Stimulated activated CD4-positive, alpha-beta T cell treated with anti-CD3 and anti-CD28 coated beads, Interleukin-15, amount 100 ng/mL, for 48 hours (primary cell): Measurements from ENCODE around the gene DIS3L2.
A peak's percentile ranks its signal among the peaks of the same experiment; 100 is the strongest.
"Not testable (repeated sequence)": the region's sequence is repeated elsewhere in the genome, so short reads cannot be mapped to it uniquely, and the experiment has no call there.

ENCODE experiments used
- DNase-seq, 2 donors: peaks; one replicate each; pipeline ENCODE4 v3.0.0-alpha.2; 2020; ENCODE audit warnings: low read depth in 2 of 2

DIS3L2 gene

GRCh38 chr2:232115728-232116361, 154.3 kb downstream of the DIS3L2 start:
- not testable (repeated sequence) for DNase-seq

GRCh38 chr2:232116852-232117251, 155.3 kb downstream of the DIS3L2 start:
- no peak for DNase-seq

- no peak for DNase-seq
Measured at GRCh38 chr2:232117413-232117812, 155.9 kb downstream of the DIS3L2 start.

GRCh38 chr2:232120911-232121310, 159.4 kb downstream of the DIS3L2 start:
- no peak for DNase-seq

GRCh38 chr2:232124309-232124708, 162.8 kb downstream of the DIS3L2 start:
- no peak for DNase-seq

- no peak for DNase-seq
Measured at GRCh38 chr2:232126301-232127099, 165.0 kb downstream of the DIS3L2 start.

- DNase-seq, result no peak
Measured at GRCh38 chr2:232129483-232129882, 168.0 kb downstream of the DIS3L2 start.

GRCh38 chr2:232132181-232132580, 170.7 kb downstream of the DIS3L2 start:
- DNase-seq, result no peak

- no peak for DNase-seq
Measured at GRCh38 chr2:232133078-232133477, 171.6 kb downstream of the DIS3L2 start.

- DNase-seq, result no peak
Measured at GRCh38 chr2:232134939-232135338, 173.4 kb downstream of the DIS3L2 start.

GRCh38 chr2:232137356-232138147, 176.0 kb downstream of the DIS3L2 start:
- DNase-seq, result no peak

- DNase-seq, result no peak
Measured at GRCh38 chr2:232138441-232138840, 176.9 kb downstream of the DIS3L2 start.

GRCh38 chr2:232139171-232139594, 177.7 kb downstream of the DIS3L2 start:
- DNase-seq, result no peak

- DNase-seq, result no peak
Measured at GRCh38 chr2:232139786-232140562, 178.5 kb downstream of the DIS3L2 start.

GRCh38 chr2:232141591-232141990, 180.1 kb downstream of the DIS3L2 start:
- DNase-seq, result no peak

GRCh38 chr2:232142049-232142448, 180.5 kb downstream of the DIS3L2 start:
- DNase-seq, result peak in 1 of 2 donors; percentile 17

GRCh38 chr2:232142502-232142901, 181.0 kb downstream of the DIS3L2 start:
- DNase-seq, result no peak

- DNase-seq, result no peak
Measured at GRCh38 chr2:232146294-232146693, 184.8 kb downstream of the DIS3L2 start.

GRCh38 chr2:232147440-232148077, 186.0 kb downstream of the DIS3L2 start:
- DNase-seq, result no peak

GRCh38 chr2:232162187-232162586, 200.7 kb downstream of the DIS3L2 start:
- no peak for DNase-seq

GRCh38 chr2:232170396-232170795, 208.9 kb downstream of the DIS3L2 start:
- DNase-seq, result no peak
